ENCODE results near the gene DNAH8.

DNAH8 gene

DNA sequence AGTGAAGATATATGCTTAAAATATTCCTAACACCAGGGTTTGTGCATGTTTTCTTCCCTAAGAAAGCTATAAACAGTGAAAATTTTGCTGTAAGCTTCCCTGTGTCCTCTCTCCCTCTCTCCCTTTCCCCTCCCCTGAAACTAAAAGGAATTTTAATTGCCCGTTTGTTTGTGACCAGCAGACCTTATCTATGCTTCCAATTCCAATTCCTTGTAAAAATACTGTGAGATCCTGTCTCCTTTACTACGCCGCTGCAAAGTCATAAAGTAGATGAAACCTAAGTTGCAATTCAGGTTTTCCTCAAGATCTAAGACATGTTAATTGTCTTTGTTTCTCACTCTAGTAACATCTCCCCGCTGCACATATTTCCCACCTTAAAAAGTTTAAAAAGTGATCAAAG, 82.3 kb downstream of the DNAH8 start:
- DNase-seq = no peak

DNA sequence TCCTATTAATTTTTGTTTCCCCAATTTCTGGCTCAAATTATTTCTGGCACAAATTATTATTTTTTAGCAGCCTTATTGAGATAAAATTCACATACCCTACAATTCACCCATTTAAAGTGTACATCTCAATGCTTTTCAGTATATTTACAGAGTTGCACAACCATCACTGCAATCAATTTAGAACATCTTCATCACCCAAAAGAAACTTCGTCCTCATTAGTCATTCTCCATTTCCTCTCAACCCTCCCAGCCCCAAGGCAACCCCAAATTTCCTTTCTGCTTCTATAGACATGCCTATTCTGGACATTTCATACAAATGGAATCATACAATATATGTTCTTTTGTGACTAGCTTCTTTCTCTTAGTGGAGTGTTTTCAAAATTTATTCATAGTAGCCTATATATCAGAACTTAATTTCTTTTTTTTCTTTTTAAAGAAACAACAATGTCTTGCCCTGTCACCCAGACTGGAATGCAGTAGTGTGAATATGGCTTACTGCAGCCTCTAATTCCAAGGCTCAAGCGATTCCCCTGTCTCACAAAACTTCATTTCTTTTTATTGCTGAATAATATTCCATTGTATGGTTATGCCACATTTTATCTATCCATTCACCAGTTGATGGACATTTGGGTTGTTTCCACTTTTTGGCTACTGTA, 84.5 kb downstream of the DNAH8 start:
- no peak for DNase-seq

GRCh38 chr6:38801305-38801704, 86.2 kb downstream of the DNAH8 start:
- DNase-seq = no peak

GRCh38 chr6:38802497-38802896, 87.4 kb downstream of the DNAH8 start:
- DNase-seq = no peak

DNA sequence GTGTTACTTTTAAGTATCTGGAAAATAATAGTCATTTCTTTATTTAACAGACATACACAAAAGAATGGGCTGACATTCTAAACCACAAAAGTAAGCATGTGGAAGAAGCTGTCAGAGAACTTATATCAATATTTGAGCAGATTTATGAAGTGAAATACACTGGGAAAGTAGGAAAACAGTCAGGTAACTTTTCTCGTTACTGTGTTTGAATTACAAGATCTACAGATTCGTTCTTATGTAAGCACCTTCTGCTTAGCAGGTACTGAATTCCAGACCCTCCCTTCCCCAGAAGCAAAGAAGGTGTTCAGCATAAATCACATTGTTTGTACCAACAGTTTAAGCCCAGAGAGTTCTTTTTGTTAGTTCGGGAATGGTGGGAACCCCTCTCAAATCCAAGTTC, 88.0 kb downstream of the DNAH8 start:
- no peak for DNase-seq

GRCh38 chr6:38804358-38804757, 89.2 kb downstream of the DNAH8 start:
- DNase-seq = no peak

DNA sequence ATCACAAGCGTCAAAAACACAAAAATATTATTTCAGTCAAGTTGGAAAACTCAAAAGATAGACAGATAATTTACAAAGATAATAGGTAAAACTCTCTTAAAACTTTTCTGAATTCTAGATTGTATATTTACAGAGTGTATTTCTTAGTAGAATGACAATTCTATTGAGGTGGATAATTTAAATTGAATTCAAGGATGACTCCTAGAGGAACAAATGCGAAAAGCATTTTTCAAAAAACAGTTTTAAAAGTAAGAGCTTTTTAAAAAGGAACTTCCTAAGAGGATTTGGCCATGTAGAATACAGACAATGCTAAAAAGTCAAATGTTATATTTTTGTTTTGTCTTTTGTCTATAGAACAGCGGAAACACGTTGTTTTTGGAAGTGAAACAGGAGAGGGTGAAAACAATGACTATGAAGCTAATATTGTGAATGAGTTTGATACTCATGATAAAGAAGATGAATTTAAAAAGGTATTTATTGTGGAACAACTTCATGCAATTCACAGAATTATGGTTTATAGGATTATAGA, 90.1 kb downstream of the DNAH8 start:
- DNase-seq = no peak

- no peak for DNase-seq
These were observed 90.6 kb downstream of the DNAH8 start for GRCh38 chr6:38805692-38806091.

DNA sequence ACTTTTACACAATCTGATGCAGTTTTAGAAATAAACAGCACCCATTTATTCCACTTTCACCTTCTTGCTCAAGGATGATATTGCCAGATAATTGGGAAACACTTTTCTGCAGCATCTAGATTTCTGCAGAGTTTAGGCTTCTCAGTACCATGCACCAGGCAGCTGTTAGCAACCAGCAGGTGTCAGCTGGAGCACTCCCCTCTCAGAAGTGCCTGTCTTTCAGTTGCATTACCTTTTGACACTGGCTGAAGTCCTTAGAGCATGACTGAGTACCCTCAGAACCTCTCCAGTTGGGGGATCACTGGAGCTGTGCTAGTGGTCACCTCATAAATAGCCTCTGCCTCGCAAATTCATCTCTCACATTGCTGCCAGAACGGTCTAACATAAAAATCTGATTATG, 91.2 kb downstream of the DNAH8 start:
- DNase-seq = no peak

DNA sequence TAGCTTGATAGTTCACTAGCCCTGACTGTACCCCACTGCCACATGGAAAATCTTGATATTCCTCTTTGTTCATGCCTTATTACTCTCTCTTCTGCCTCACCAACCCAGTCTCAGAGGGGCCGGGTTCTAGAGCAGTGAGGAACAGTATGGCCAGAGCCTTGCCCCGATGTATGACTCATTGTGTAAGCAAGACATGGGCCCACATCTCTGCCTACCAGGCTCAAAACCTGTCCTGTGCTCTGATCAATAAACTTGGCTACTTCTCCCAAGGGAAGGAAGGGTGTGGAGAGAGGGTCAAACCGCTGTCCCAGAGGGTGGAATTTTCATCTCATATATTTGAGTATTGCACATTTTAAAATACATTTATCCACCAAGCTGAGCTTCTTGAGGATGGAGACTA, 91.7 kb downstream of the DNAH8 start:
- DNase-seq = no peak

DNA sequence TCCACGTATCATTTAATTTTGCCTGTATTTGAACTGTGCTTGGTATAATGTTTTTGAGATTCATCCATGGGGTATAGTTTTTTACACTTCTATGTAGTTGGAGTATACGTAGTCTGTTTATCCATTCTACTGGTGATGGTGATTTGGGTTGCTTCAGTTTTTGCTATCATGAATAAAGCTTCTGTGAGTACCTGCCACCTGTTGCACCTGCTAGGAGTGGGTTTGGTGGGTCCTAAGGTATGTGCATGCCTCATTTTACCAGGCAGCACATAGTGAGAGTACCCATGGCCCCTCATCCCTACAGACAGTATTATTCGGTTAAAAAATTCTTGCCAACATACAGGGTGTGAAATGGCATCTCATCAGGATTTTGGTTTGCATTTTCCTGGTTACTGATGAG, 92.9 kb downstream of the DNAH8 start:
- no peak for DNase-seq

GRCh38 chr6:38813041-38813823, 98.1 kb downstream of the DNAH8 start:
- DNase-seq = no peak

- DNase-seq = no peak
These were observed 99.7 kb downstream of the DNAH8 start for GRCh38 chr6:38814761-38815160.

DNA sequence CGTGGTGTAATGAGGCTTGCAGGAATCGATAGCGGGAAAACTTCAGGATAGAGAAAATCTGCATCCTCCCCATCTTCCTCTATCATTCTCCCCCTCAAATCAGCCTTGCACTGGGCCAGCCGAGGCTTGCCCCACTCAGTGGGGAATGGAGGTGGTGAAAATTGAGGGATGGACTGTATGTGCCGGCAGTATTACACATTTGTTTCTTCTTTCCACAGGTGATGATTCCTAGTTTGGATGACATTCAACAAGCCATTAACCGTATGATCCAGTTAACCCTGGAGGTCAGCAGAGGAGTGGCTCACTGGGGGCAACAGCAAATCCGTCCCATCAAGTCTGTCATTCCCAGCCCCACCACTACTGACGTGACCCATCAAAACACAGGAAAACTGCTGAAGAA, 100.1 kb downstream of the DNAH8 start:
- DNase-seq = no peak

- no peak for DNase-seq
These were observed 103.6 kb downstream of the DNAH8 start for GRCh38 chr6:38818691-38819090.

GRCh38 chr6:38822963-38823362, 107.9 kb downstream of the DNAH8 start:
- no peak for DNase-seq

GRCh38 chr6:38824243-38824894, 109.3 kb downstream of the DNAH8 start:
- no peak for DNase-seq

DNA sequence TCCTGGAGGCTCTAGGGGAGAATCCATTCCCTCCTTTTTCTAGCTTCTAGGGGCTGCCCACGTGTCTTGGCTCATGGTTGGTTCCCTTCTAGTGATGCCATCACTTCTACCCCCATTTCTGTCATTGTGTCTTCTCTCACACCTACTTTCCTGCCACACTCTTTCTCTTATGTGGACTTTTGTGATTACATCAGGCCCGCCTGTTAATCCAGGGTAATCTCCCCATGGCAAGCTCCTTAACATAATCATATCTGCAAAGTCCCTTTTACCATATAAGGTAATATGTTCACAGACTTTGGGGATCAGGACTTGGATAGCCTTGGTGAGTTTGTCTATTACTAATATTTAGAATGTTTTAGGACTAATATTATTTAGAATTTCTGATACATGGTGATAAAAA, 111.9 kb downstream of the DNAH8 start:
- no peak for DNase-seq

GRCh38 chr6:38831865-38832264, 116.8 kb downstream of the DNAH8 start:
- DNase-seq = no peak

DNA sequence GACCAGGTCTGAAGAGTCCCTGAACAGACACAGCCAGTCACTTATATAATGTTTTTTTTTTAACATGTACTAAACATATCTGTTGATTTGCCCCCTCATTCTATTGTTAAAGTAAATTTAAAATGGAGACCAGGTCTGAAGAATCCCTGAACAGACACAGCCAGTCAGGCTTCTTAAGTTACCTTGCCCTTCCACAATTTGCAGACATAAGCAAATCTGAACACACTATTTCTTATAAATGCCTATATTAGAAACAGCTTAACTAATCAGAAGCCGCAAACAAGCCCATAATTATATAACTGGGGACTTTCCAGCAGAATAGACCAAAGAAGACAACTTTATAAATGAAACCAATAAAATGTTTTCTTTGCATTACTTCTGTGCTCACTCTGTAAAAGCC, 118.2 kb downstream of the DNAH8 start:
- DNase-seq = no peak

- no peak for DNase-seq
These were observed 121.5 kb downstream of the DNAH8 start for GRCh38 chr6:38836585-38836984.

DNA sequence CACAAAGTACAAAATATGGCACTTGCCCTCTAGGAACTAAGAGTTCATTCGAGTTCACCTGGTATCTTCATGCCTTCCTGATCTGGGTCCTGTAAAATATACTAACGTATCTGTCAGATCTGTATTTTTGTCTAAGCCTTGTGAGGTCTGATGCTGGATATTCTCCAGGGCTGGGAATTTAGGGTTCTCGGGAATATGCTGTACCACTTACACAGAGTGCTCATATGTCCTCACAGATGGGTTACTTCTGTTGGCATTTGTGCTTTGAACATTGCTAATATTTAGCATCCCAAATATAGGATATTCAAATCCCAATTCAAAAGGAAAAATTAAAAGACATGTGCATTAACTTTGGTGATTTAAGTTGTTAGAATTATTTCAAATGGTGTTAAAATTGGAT, 122.0 kb downstream of the DNAH8 start:
- no peak for DNase-seq

DNA sequence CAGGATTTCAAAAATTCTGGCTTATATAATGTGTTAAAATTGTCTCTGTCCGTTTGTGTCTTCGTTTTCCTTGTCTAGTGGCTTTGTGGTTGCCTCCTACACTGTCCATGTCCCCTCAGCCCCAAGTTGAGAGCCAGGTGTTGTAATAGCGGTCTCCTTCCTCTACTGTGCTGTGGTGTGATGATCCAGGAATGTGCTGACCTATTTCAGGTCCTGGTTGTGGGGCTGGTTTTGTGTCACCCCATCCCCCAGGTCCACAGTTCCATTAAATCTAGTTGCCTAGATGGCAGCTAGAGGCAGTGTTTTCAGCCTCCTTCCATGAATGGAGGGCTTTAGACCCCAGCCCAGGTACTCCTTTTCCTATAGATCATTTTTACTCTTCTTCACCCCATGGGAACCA, 128.7 kb downstream of the DNAH8 start:
- DNase-seq = no peak

DNA sequence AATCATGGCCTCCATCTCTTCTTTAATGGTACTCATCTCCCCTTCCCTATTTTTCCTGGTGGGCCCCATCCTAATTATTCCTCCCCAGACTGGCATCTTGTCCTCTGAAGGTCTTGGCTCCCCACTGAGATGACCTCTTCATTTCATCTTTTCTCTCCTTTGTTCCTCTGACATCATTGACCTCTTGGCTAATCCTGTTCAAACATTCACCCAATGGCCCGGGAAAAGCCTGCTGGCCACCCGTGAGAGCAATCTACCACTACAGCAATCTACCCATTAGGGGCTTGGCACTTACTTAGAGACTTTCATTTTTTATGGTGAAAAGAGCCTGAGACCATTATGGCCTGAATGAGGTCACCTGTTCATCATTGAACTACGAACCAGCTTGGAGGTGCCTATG, 130.8 kb downstream of the DNAH8 start:
- DNase-seq = no peak

Measured in stimulated activated CD4-positive, alpha-beta T cell treated with anti-CD3 and anti-CD28 coated beads, Interleukin-4, amount 100 ng/mL, for 1 hour (primary cell).